HepG2 (cell line): ENCODE measurements around the gene FGD6. TPM values are rescaled to one million over a fixed set of nuclear protein-coding genes. Genes with fewer than 3 reads are reported as not detected.

Source experiments
- ATAC-seq: fragments of 200-7000 bp; cut with Tn5 transposase; 3 replicates; pipeline ENCODE4 v1.9.1; 2020; ENCODE audit warnings: mild to moderate bottlenecking, moderate library complexity
- BruUV-seq: library from RNA; stranded (reverse); fragments of 400-500 nt; replicated peaks from 2 replicates; lab custom pipeline; 2021; lab: Mats Ljungman, UMichigan
- CTCF ChIA-PET: fragments of 300-600 bp; formaldehyde crosslinking; extraction: SDS; loops from one replicate; lab custom pipeline; 2021; ENCODE audit warnings: low total read pairs, inconsistent platforms, low intra/inter-chr PET ratio; lab: Yijun Ruan, JAX
- POLR2A ChIA-PET: fragments of 350-600 bp; sonication (Branson Sonifier 250); formaldehyde crosslinking; loops from one replicate; lab custom pipeline; 2020; ENCODE audit warnings: antibody characterized with exemption, inconsistent platforms; lab: Yijun Ruan, JAX
- DNase-seq: peaks from one replicate; pipeline ENCODE4 v3.0.0-alpha.2; 2015; ENCODE audit warnings: low spot score
- FAIRE-seq: peaks from 3 replicates; lab custom pipeline; 2011; peaks lifted over from hg19 to GRCh38; lab: Jason Lieb, UNC
- H2AFZ ChIP-seq: one replicate; pipeline ENCODE4 v1.6.1; 2011; ENCODE audit warnings: low read length, inconsistent platforms
- H3K27ac ChIP-seq: fragments of 300-600 bp; 3 replicates; pipeline ENCODE4 v1.8.0; 2011; ENCODE audit warnings: mixed run types, mild to moderate bottlenecking, mixed read lengths, low read length, inconsistent platforms; ENCODE audit not compliant: insufficient read depth; ENCODE audit errors: extremely low read length
- H3K27me3 ChIP-seq, 2 experiments: fragments of 200-600 bp in 1 of 2; 2 replicates in 1 of 2; 3 replicates in 1 of 2; pipeline versions ENCODE4 v1.6.0 to v1.8.0; 2011; ENCODE audit warnings: low read length in 2 of 2, mild to moderate bottlenecking in 2 of 2, moderate library complexity in 2 of 2, inconsistent platforms in 1 of 2; ENCODE audit not compliant: insufficient read depth in 2 of 2, control insufficient read depth in 1 of 2
- H3K36me3 ChIP-seq, 2 experiments: fragments of 200-600 bp in 1 of 2; replicated peaks in 1 of 2; 2 replicates in 1 of 2; 3 replicates in 1 of 2; pipeline versions ENCODE4 v1.5.1 to v1.8.0; 2011; ENCODE audit warnings: low read length in 2 of 2, inconsistent platforms in 1 of 2; ENCODE audit not compliant: insufficient read depth in 2 of 2, control insufficient read depth in 1 of 2
- H3K4me1 ChIP-seq: 2 replicates; pipeline ENCODE4 v1.5.1; 2012; ENCODE audit warnings: low read length, inconsistent platforms; ENCODE audit not compliant: insufficient read depth
- H3K4me2 ChIP-seq: 2 replicates; pipeline ENCODE4 v1.6.0; 2011; ENCODE audit warnings: low read depth, low read length, inconsistent platforms
- H3K4me3 ChIP-seq, 3 experiments: fragments of 200-600 bp in 1 of 3; sonication (generic), shearing (Covaris generic) in 1 of 3; replicated peaks in 1 of 3; 2 replicates each; pipeline ENCODE4 v1.5.1; 2011 to 2016; ENCODE audit warnings: low read length in 3 of 3, inconsistent platforms in 2 of 3, low read depth in 2 of 3, mild to moderate bottlenecking in 2 of 3, control low read depth in 1 of 3, mixed read lengths in 1 of 3; ENCODE audit not compliant: insufficient read depth in 1 of 3
- H3K79me2 ChIP-seq: one replicate; pipeline ENCODE4 v1.6.1; 2011; ENCODE audit warnings: low read length, inconsistent platforms; ENCODE audit not compliant: insufficient read depth
- H3K9ac ChIP-seq: 2 replicates; pipeline ENCODE4 v1.6.0; 2011; ENCODE audit warnings: mild to moderate bottlenecking, low read depth, low read length, inconsistent platforms; ENCODE audit not compliant: insufficient read depth
- H3K9me3 ChIP-seq: 2 replicates; pipeline ENCODE4 v1.5.1; 2012; ENCODE audit warnings: mild to moderate bottlenecking, low read length
- H4K20me1 ChIP-seq: 2 replicates; pipeline ENCODE4 v1.6.0; 2011; ENCODE audit warnings: inconsistent platforms, mild to moderate bottlenecking, low read length, moderate library complexity; ENCODE audit not compliant: insufficient read depth
- ARNT ChIP-seq: fragments of 450-650 bp; IDR thresholded peaks from 2 replicates; pipeline ENCODE4 v1.6.1; 2017
- ARNT2 ChIP-seq: sonication (generic); formaldehyde crosslinking; IDR thresholded peaks from 2 replicates; pipeline ENCODE4 v1.8.0; 2022; ENCODE audit warnings: mild to moderate bottlenecking, low read depth, missing genetic modification reagents, moderate library complexity
- BHLHE40 ChIP-seq: IDR thresholded peaks from 2 replicates; pipeline ENCODE4 v1.6.1; 2011; ENCODE audit warnings: low read length, improper control_type of control experiment
- ETV5 ChIP-seq: IDR thresholded peaks from 2 replicates; pipeline ENCODE4 v1.6.1; 2018; ENCODE audit warnings: missing biosample characterization, missing genetic modification reagents, inconsistent platforms, borderline replicate concordance
- NFKB2 ChIP-seq: sonication (generic); formaldehyde crosslinking; IDR thresholded peaks from 2 replicates; pipeline ENCODE4 v1.4.0; 2020; ENCODE audit warnings: missing genetic modification reagents, borderline replicate concordance
- PAX8 ChIP-seq: sonication (generic); formaldehyde crosslinking; IDR thresholded peaks from 2 replicates; pipeline ENCODE4 v1.8.0; 2022; ENCODE audit warnings: mild to moderate bottlenecking, missing genetic modification reagents, borderline replicate concordance
- RCOR2 ChIP-seq: IDR thresholded peaks from 2 replicates; pipeline ENCODE4 v1.6.1; 2016; ENCODE audit warnings: missing biosample characterization, missing genetic modification reagents
- RFX3 ChIP-seq: IDR thresholded peaks from 2 replicates; pipeline ENCODE4 v1.6.1; 2016; ENCODE audit warnings: missing biosample characterization, missing genetic modification reagents
- SATB2 ChIP-seq: sonication (generic); formaldehyde crosslinking; IDR thresholded peaks from 2 replicates; pipeline ENCODE4 v1.5.0; 2020; ENCODE audit warnings: missing genetic modification reagents
- SKI ChIP-seq: fragments of 450-650 bp; IDR thresholded peaks from one replicate; pipeline ENCODE4 v1.6.1; 2018; ENCODE audit warnings: mild to moderate bottlenecking; ENCODE audit not compliant: partially characterized antibody
- SMYD3 ChIP-seq: sonication (generic); formaldehyde crosslinking; IDR thresholded peaks from 2 replicates; pipeline ENCODE4 v1.8.1; 2023; ENCODE audit warnings: mild to moderate bottlenecking, missing genetic modification reagents
- SRSF4 ChIP-seq: fragments of 200-400 bp; formaldehyde crosslinking; IDR thresholded peaks from one replicate; pipeline ENCODE4 v1.6.1; 2018; ENCODE audit warnings: mild to moderate bottlenecking, low read depth, low read length, moderate library complexity; ENCODE audit not compliant: poor library complexity, severe bottlenecking
- STAT5B ChIP-seq: sonication (generic); formaldehyde crosslinking; IDR thresholded peaks from 2 replicates; pipeline ENCODE4 v1.4.0; 2020; ENCODE audit warnings: missing genetic modification reagents
- YY1 ChIP-seq: IDR thresholded peaks from 2 replicates; pipeline ENCODE4 v1.6.1; 2011; ENCODE audit warnings: low read length, low read depth, moderate library complexity, mild to moderate bottlenecking; ENCODE audit not compliant: insufficient read depth, insufficient replicate concordance
- ZNF331 ChIP-seq: sonication (generic); formaldehyde crosslinking; IDR thresholded peaks from 2 replicates; pipeline ENCODE4 v1.4.0; 2020; ENCODE audit warnings: missing genetic modification reagents
- ZNF501 ChIP-seq: sonication (generic); formaldehyde crosslinking; IDR thresholded peaks from 2 replicates; pipeline ENCODE4 v1.5.1; 2020; ENCODE audit warnings: mild to moderate bottlenecking, moderate library complexity, missing genetic modification reagents
- ZNF557 ChIP-seq: sonication (generic); formaldehyde crosslinking; IDR thresholded peaks from 2 replicates; pipeline ENCODE4 v1.4.0; 2020; ENCODE audit warnings: missing genetic modification reagents
- ZNF746 ChIP-seq: sonication (generic); formaldehyde crosslinking; IDR thresholded peaks from 2 replicates; pipeline ENCODE4 v1.8.0; 2022; ENCODE audit warnings: mild to moderate bottlenecking, missing genetic modification reagents
- ZNF75D ChIP-seq: sonication (generic); formaldehyde crosslinking; IDR thresholded peaks from 2 replicates; pipeline ENCODE4 v1.8.1; 2023; ENCODE audit warnings: missing genetic modification reagents, mild to moderate bottlenecking, borderline replicate concordance
- ZNF850 ChIP-seq: sonication (generic); formaldehyde crosslinking; conservative IDR thresholded peaks from 2 replicates; pipeline ENCODE4 v1.9.0; 2021; ENCODE audit warnings: mild to moderate bottlenecking, missing genetic modification reagents
- WGBS: methylation state at CpG from one replicate; pipeline ENCODE4 v1.1.6; 2017; ENCODE audit warnings: low lambda C conversion rate; 5-methylcytosine and 5-hydroxymethylcytosine counted together
- in situ Hi-C: cut with HindIII; loops from 2 replicates; pipeline ENCODE4 v1.10.0; 2017; ENCODE audit warnings: low pct_unique_long_range_greater_than_20kb; ENCODE audit not compliant: extremely low pct_ligation_motif_present
- intact Hi-C: fragments of 100-400 bp; cut with micrococcal nuclease; formaldehyde crosslinking; loops from one replicate; pipeline ENCODE4 v1.10.0; 2022; ENCODE audit not compliant: unreplicated experiment
- polyA plus RNA-seq, 8 experiments: library from polyadenylated mRNA; depleted of rRNA in 3 of 8; stranded (reverse) in 7 of 8; unstranded in 1 of 8; fragments of >200 nt; fragmentation: Illumina TruSeq in 4 of 8; extraction: Trizol in 4 of 8; gene quantifications; 2 replicates each; pipeline versions ENCODE4 v1.2.1 to v1.2.3, GENCODE V29; 2011 to 2016; ENCODE audit warnings: low read depth in 4 of 8, missing spikeins in 1 of 8, mixed read lengths in 1 of 8; ENCODE audit not compliant: insufficient read depth in 1 of 8
- total RNA-seq, 5 experiments: library from RNA; depleted of rRNA; stranded (reverse); fragments of >200 nt; fragmentation: Illumina TruSeq; extraction: Trizol; gene quantifications; 2 replicates each; pipeline ENCODE4 v1.2.3, GENCODE V29; 2016; ENCODE audit warnings: low read depth in 1 of 5
- TF ChIP-seq, protein P1 (sequence below): sonication (generic); formaldehyde crosslinking; IDR thresholded peaks from 2 replicates; pipeline ENCODE4 v1.5.1; 2020; ENCODE audit warnings: missing genetic modification reagents, mild to moderate bottlenecking, borderline replicate concordance

FGD6 gene
- total and polyA plus RNA-seq, 2 of the 13 experiments (the other 11 are each of a cell fraction or from before 2014, with no cell fraction given): 2.2 to 4.3 TPM

DNA sequence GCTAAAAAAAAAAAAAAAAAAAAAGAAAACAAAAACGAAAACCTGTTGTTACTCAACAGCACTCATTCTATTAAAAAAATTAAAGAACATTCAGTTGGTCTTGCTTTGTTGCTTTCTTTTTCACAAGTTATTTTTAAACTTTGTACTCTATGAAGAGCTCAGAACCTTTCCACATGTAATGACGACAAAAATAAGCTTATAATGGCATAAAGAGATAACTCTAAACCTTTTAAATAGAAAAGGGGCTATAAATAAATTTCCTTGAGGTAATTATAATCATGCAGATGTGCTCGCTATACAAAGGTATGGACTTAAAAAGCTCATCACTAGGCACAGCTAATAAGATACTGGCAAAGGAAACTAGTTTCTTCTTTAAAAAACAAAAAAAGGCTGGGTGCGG, 157.3 kb downstream of the FGD6 start:
- Histone ChIP-seq H3K4me1 (no peaks in the 10 kb centered on the region), H3K4me3 (no peak overlapping the region), H3K36me3 (peaks cover 14 to 63% of the 10 kb centered on the region in 2 experiments), H3K79me2 (no peaks in the 10 kb centered on the region), H3K9me3 (no peaks in the 10 kb centered on the region), H3K4me2 (no peak overlapping the region), H3K27me3 (no peaks in the 10 kb centered on the region), H3K9ac (no peak overlapping the region), H4K20me1 (no peaks in the 10 kb centered on the region), H2AFZ (no peak overlapping the region), H3K27ac (no peak overlapping the region)
- intact Hi-C loops (no loop called here), in situ Hi-C loops (no loop called here)
- 83% methylated on average over 4 of the region's 4 CpGs for WGBS
- no peak for ATAC-seq
- TF ChIP-seq ZNF331 (CRISPR knock-in tag) (no peak), RFX3 (CRISPR knock-in tag) (no peak), ARNT (no peak), STAT5B (CRISPR knock-in tag) (no peak), SRSF4 (no peak), SKI (no peak)
- TF ChIP-seq, protein P1, sequence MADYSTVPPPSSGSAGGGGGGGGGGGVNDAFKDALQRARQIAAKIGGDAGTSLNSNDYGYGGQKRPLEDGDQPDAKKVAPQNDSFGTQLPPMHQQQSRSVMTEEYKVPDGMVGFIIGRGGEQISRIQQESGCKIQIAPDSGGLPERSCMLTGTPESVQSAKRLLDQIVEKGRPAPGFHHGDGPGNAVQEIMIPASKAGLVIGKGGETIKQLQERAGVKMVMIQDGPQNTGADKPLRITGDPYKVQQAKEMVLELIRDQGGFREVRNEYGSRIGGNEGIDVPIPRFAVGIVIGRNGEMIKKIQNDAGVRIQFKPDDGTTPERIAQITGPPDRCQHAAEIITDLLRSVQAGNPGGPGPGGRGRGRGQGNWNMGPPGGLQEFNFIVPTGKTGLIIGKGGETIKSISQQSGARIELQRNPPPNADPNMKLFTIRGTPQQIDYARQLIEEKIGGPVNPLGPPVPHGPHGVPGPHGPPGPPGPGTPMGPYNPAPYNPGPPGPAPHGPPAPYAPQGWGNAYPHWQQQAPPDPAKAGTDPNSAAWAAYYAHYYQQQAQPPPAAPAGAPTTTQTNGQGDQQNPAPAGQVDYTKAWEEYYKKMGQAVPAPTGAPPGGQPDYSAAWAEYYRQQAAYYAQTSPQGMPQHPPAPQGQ (CRISPR knock-in tag): no peak
- FAIRE-seq: no peak
- ChIA-PET POLR2A (no interaction called here), CTCF (no interaction called here)
- BruUV-seq: no TSS peak
- DNase-seq: no peak

DNA sequence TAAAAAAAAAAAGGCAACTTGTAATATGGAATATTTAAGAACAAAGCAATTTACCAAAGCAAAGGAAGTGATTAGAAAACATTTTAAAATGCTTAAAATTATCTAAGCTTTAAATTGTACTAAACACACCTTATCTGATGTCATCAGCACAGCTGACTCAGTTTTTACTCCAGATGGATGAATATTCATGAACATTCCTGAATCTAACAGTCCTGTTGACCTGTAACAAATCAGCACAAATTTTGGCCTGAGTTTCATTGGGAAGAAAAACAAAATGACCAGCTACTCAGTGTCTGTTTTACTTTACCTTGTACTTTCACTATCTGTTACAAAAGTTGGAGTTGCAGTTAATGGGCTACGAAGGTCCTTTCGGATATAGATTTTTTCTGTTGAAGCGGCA, 159.8 kb downstream of the FGD6 start:
- H3K4me3 ChIP-seq: no peak overlapping the region
- BruUV-seq: no TSS peak
- H3K79me2 ChIP-seq: no peaks in the 10 kb centered on the region
- no peak overlapping the region for H3K27ac ChIP-seq
- no peaks in the 10 kb centered on the region for H3K4me1 ChIP-seq
- no peak overlapping the region for H3K9ac ChIP-seq
- in situ Hi-C loops: no loop called here
- no peaks in the 10 kb centered on the region for H3K9me3 ChIP-seq
- DNase-seq (no peak), FAIRE-seq (no peak), ATAC-seq (no peak)
- no peaks in the 10 kb centered on the region for H4K20me1 ChIP-seq
- H2AFZ ChIP-seq: no peak overlapping the region
- WGBS: 95% methylated on average over 3 of the region's 3 CpGs
- peaks cover 11 to 54% of the 10 kb centered on the region in 2 experiments for H3K36me3 ChIP-seq
- no peak overlapping the region for H3K4me2 ChIP-seq
- ChIA-PET CTCF (no interaction called here), POLR2A (no interaction called here)
- H3K27me3 ChIP-seq: no peaks in the 10 kb centered on the region; a peak in 1 of 5 replicates
- intact Hi-C loops: no loop called here
- TF ChIP-seq ZNF501 (CRISPR knock-in tag): no peak
- no peak for TF ChIP-seq SMYD3 (CRISPR knock-in tag)
- no peak for TF ChIP-seq ZNF75D
- no peak for TF ChIP-seq RCOR2 (CRISPR knock-in tag)
- TF ChIP-seq ZNF850 (CRISPR knock-in tag): no peak
- TF ChIP-seq BHLHE40: no peak
- no peak for TF ChIP-seq YY1
- TF ChIP-seq SATB2 (CRISPR knock-in tag): no peak
- TF ChIP-seq ETV5 (CRISPR knock-in tag): no peak
- no peak for TF ChIP-seq ZNF557 (CRISPR knock-in tag)
- TF ChIP-seq PAX8 (CRISPR knock-in tag): no peak
- no peak for TF ChIP-seq ZNF746 (CRISPR knock-in tag)
- no peak for TF ChIP-seq ARNT2 (CRISPR knock-in tag)
- no peak for TF ChIP-seq NFKB2
